SK-N-SH (cell line): ENCODE data around the gene AKT1.

ENCODE experiments used
- CTCF ChIP-seq: fragments of 200-600 bp; sonication (generic); IDR thresholded peaks from 2 replicates; pipeline ENCODE4 v1.6.1; 2017; ENCODE audit warnings: antibody characterized with exemption, mild to moderate bottlenecking, moderate library complexity
- EP300 ChIP-seq, 2 experiments: IDR thresholded peaks; 2 replicates each; pipeline versions ENCODE4 v1.4.0 to v1.6.1; 2012; ENCODE audit warnings: borderline replicate concordance in 1 of 2, low read depth in 1 of 2, low read length in 1 of 2
- EZH2phosphoT487 ChIP-seq: fragments of 200-600 bp; sonication (generic); IDR thresholded peaks from 2 replicates; pipeline ENCODE4 v1.6.1; 2017; ENCODE audit warnings: low read depth, mixed run types, mild to moderate bottlenecking, antibody characterized with exemption, moderate library complexity, borderline replicate concordance
- FOXJ3 ChIP-seq: sonication (generic); formaldehyde crosslinking; IDR thresholded peaks from 2 replicates; pipeline ENCODE4 v1.5.1; 2020; ENCODE audit warnings: mild to moderate bottlenecking, missing genetic modification reagents
- GABPA ChIP-seq: IDR thresholded peaks from 2 replicates; pipeline ENCODE4 v1.4.0; 2012; ENCODE audit warnings: low read depth, mild to moderate bottlenecking
- IRF3 ChIP-seq: fragments of 150-350 bp; IDR thresholded peaks from 2 replicates; pipeline ENCODE4 v1.6.1; 2016; ENCODE audit warnings: mild to moderate bottlenecking, low read depth, low read length
- POLR2AphosphoS5 ChIP-seq: IDR thresholded peaks from 2 replicates; pipeline ENCODE4 v1.6.1; 2012; ENCODE audit warnings: low read depth, low read length
- RCOR1 ChIP-seq: fragments of 150-350 bp; IDR thresholded peaks from 2 replicates; pipeline ENCODE4 v1.6.1; 2017; ENCODE audit warnings: antibody characterized with exemption, low read length
- REST ChIP-seq: IDR thresholded peaks from 2 replicates; pipeline ENCODE4 v1.6.1; 2012; ENCODE audit warnings: mild to moderate bottlenecking, low read depth, low read length, moderate library complexity
- SIN3A ChIP-seq: IDR thresholded peaks from 2 replicates; pipeline ENCODE4 v1.6.1; 2012; ENCODE audit warnings: low read depth, mild to moderate bottlenecking, low read length, moderate library complexity, borderline replicate concordance
- USF2 ChIP-seq: fragments of 150-350 bp; IDR thresholded peaks from 2 replicates; pipeline ENCODE4 v1.6.1; 2017; ENCODE audit warnings: antibody characterized with exemption, low read length, low read depth, borderline replicate concordance
- YY1 ChIP-seq: IDR thresholded peaks from 2 replicates; pipeline ENCODE4 v1.4.0; 2012; ENCODE audit warnings: low read depth, mild to moderate bottlenecking
- ZBTB33 ChIP-seq: IDR thresholded peaks from 2 replicates; pipeline ENCODE4 v1.4.0; 2012; ENCODE audit warnings: low read depth, borderline replicate concordance

- TF ChIP-seq SIN3A (no peak), EP300 (IDR thresholded peaks at IDR 0.05; ENCODE audit: borderline replicate concordance in 1 of 2, low read depth in 1 of 2, low read length in 1 of 2) (no peak), YY1 (no peak), USF2 (no peak), EZH2phosphoT487 (no peak), RCOR1 (no peak), CTCF (no peak), POLR2AphosphoS5 (no peak), FOXJ3 (no peak), REST (no peak), IRF3 (no peak), GABPA (no peak), ZBTB33 (no peak)
Observed at GRCh38 chr14:104776481-104776880, 19.1 kb downstream of the AKT1 start.
